ENCODE results near the gene KCNT1.

Gene KCNT1

GRCh38 chr9:135700525-135700924, 1.5 kb upstream of the KCNT1 start:
- DNase-seq (ENCODE audit: low spot score) = no peak

- no peak for DNase-seq (ENCODE audit: low spot score)
Measured at GRCh38 chr9:135701067-135701958, 672 bp upstream of the KCNT1 start.

- no peak for DNase-seq (ENCODE audit: low spot score)
Measured at GRCh38 chr9:135703726-135704125, 1.7 kb downstream of the KCNT1 start.

DNA sequence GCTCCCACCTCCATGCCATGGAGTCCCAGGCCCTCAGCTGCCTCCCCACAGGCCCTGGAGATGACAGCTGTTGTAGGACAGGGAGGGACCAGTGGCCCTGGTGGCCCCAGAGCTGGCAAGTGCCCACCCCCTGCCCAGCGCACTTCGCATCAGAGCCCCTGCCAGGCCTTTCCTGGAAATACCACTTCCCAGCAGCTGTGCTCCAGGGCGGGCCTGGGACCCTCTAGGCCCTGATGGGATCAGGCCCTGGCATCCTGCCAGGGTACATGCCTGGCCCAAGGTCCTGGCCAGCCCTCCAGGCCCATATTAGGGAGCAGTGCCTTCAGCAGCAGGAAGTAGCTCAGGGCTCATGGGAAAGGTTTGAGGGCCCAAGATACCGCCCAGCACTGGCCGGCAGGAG, 2.5 kb downstream of the KCNT1 start:
- DNase-seq (ENCODE audit: low spot score) = no peak

GRCh38 chr9:135705376-135705775, 3.4 kb downstream of the KCNT1 start:
- DNase-seq (ENCODE audit: low spot score) = no peak

DNA sequence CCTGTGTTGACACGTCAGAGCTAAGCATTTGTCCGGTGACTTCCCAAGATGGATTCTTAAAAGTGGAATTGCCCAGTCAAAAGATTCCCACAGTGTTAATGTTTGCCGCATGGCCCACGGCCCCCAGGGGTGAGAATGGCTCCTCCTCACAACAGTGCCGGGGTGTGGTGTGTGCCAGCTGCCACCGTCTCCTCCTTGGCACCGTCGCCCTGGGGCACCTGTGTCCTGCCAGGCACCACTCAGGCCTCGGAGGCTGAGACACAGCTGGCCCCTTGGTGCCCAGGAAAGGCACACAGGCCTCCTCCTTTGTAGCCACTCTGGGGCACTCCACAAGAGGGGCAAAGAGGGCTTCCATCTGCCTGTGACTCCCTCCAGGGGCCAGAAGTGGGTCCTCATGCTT, 4.3 kb downstream of the KCNT1 start:
- no peak for DNase-seq (ENCODE audit: low spot score)

DNA sequence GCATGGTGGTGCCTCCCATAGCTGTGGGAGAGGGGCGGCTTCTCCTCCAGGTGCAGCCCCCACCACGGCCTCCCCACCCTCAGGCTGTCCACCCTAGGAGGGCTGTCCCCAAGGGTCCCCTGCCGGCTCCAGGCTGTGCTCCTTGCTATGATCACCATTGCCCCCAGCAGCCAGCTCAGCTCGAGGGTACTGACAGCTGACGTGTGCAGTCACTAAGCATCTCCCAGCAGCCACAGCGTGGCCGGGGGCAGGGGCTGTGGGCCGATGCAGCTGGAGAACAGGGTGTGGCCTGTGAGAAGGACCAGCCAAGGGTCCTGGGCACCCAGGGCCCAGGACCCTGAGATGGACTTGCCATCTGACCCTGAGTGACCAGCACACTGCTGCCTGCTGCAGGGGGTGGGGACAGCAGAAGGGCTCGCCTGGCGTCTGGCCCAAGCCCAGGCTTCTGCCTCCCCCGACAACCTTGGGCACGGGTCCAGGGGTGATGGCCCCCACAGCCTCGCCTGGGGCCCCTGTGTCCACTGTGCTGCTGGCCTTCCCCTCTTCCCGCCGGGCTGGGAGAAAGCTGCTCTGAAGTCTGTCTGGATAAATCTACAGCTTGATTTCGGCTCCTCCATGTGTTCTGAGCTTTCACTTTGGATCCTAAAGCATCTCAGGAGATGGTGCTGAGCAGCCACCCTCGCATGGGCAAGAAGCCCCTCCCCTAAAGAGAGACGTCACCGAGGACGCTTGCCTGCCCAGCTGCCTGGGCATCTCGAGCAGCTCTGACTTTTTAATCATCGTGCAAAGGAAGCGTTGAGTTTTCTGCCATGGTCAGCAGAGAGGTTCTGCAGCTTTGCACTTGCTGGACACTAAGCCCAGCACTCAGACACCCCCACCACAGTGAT, 5.5 kb downstream of the KCNT1 start:
- no peak for DNase-seq (ENCODE audit: low spot score)

- DNase-seq (ENCODE audit: low spot score) = no peak
Measured at GRCh38 chr9:135708164-135708563, 6.2 kb downstream of the KCNT1 start.

- no peak for DNase-seq (ENCODE audit: low spot score)
Measured at GRCh38 chr9:135711391-135711790, 9.4 kb downstream of the KCNT1 start.

DNA sequence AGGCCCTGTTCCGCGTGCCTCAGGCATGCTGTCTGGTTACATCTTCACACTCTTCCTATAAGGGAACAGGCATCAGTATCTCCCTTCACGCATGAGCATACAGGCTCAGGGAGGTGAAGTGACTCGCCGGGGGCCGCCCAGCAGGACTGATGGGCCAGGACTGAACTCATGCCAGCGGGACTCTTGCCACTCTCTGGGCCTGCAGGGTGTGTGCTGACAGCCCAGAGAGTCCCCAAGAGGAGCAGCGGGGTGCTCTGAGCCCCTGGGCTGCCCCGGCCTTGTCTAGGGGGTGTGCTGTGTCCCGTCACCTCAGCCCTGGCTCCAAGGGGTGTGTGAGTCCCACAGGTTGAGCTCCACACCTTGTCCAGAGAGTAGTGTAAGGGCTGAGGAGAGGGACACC, 9.9 kb downstream of the KCNT1 start:
- no peak for DNase-seq (ENCODE audit: low spot score)

- no peak for DNase-seq (ENCODE audit: low spot score)
Measured at GRCh38 chr9:135712613-135713295, 10.8 kb downstream of the KCNT1 start.

DNA sequence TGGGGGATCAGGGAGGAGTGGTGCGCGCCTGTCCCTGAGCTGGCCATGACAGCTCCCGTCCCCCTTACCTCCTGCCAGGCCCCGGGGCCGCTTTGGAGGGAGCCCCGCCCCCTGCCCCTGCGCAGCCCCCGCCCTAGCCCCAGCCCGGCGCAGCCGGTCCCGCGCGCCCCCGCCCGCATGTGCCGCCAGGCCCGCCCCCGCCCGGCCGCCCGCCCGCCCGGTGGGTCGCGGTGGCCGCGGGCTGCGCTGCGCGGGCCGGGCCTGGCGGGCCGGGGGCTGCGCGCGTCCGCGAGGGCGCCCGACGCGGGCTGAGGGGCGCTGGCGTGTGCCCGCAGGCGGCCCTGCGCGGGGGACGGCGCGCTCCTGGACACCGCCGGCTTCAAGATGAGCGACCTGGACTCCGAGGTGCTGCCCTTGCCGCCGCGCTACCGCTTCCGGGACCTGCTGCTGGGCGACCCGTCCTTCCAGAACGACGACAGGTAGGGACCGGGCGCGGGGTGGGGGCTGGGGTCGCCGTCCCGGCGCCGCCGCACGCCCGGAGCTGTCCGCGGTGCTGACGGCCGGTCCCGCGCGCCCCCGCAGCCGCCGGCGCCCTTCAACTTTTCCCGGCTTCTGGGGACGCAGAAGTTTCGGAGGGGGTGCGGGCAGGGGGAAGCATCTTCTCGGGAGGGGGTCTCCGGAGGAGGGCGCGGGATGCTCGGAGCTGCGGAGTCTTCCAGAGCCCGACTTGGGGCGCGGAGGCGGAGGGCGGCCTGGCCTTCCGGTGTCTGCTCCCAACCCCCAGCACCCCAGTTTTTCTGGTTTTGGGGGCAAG, 12.5 kb downstream of the KCNT1 start:
- DNase-seq (ENCODE audit: low spot score) = no peak

DNA sequence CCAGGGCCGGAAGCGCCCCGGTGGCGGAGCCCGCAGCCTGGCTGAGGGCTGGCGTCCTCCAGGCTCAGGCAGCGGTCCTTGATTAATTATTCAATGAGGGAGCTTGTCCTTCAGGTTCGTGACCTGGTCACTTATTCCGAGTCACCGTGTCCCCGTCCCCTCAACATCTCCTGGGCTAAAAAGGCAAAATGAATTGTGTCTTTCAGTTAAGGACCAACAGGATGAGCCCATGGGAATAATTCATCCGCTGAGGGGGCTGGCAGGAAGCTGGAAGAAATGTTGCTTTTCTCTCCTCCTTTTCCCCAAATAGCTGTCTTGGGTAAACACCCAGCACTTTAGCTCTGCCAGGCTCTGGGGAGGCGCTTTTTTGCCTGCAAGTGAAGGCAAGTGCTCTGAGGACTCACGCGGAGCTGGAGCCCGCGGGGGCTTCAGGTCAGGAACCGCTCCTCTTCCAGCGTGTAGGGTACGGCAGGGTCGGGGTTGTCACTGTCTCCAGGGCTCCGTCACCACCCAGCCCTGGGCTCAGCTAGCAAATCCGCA, 13.1 kb downstream of the KCNT1 start:
- no peak for DNase-seq (ENCODE audit: low spot score)

DNA sequence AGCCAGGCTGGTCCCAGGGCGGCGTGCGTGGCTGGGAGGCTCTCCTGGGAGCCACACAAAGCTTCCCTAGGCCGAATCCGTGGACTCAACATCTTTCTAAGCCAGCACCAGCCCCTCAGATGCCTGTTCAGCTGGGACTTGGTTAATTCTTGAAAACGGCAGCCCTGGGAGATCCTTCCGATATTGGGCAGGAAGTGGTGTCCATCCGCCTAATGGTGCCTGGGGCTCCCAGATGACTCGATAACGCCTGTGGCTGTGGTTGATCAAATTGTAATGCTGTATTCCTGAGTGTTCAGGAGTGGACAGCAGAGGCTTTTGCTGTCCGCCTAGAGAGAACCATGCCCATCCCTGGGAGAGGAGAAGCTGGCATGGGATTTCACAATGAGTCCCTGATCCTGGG, 14.1 kb downstream of the KCNT1 start:
- no peak for DNase-seq (ENCODE audit: low spot score)

DNA sequence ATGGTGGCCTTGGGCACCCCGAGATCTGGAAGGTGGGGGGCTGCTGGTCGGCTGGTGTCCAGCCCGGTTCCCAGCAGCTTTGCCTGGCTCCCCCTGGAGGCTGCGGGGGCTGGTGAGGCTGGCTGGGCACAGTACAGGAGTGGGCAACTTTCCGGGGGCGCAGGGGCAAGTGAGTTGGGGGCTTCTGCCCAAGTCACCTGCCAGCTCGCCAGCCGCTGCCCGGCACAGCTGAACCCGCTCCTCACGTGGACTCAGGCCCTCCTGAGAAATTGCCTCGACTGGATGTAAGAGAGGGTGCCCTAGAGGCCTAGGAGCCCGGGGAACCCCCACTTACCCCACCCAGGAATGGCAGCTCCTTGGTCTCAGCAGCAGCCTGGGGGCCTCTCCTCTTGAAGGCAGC, 15.4 kb downstream of the KCNT1 start:
- DNase-seq (ENCODE audit: low spot score) = no peak

DNA sequence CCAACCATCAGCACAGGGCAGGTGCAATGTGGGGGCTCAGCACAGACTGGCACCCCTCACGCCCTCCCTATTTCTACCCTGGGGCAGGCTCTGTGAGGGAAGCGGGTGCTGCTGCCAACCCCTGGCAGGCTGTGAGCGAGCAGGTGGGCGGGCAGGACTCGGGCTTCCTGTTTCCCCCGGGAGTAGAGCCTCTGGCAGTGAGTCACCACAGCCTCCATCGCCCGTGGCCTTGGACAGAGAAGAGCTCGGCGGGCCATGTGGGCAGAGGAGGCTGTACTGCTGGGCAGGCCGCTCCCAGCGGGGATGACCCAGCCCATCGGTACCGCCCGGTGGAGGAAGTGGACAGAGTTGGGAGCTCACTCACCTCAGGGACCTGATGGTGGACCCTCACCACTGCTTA, 16.6 kb downstream of the KCNT1 start:
- peak; percentile 61 for DNase-seq (ENCODE audit: low spot score)

GRCh38 chr9:135719472-135719871, 17.5 kb downstream of the KCNT1 start:
- no peak for DNase-seq (ENCODE audit: low spot score)

DNA sequence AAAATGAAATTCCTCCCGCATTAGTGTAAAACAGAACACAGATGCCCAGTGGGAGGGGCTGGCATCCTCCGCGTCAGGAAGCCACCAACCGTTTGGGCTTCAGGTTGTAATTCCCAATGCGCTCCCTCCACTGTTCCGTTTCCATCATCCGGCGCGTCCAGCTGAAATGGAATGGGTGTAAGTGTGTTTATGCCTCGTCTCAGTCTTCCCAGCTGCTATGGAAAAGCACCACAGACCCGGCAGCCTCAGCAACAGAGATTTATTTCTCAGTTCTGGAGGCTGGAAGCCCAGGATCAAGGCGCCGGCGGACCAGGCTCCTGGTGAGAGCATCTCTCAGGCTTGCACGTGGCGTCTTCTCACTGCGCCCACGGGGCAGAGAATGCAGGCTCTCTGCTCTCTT, 20.4 kb downstream of the KCNT1 start:
- DNase-seq (ENCODE audit: low spot score) = no peak

- no peak for DNase-seq (ENCODE audit: low spot score)
Measured at GRCh38 chr9:135724186-135724787, 22.3 kb downstream of the KCNT1 start.

GRCh38 chr9:135726138-135726853, 24.3 kb downstream of the KCNT1 start:
- DNase-seq (ENCODE audit: low spot score) = no peak
